ENCODE measurements around the gene NFIB.

DNA sequence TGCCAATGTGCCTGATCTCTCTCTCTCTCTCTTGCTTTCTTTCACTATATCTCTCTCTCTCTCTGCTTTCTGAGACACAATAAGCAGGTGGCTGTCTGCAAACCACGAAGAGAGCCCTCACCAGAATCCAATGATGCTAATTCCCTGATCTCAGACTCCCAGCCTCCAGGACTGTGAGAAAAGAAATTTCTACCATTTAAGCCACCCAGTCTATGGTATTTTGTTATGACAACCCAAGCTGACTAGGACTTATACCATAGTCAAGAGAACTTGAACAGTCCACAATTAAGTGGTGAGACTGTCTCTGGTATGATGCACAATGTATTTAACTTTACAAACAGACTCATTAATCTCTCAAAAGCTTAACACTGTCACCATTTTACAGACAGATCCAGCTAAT, 67.0 kb downstream of the NFIB start:
- TF ChIP-seq, protein P1, sequence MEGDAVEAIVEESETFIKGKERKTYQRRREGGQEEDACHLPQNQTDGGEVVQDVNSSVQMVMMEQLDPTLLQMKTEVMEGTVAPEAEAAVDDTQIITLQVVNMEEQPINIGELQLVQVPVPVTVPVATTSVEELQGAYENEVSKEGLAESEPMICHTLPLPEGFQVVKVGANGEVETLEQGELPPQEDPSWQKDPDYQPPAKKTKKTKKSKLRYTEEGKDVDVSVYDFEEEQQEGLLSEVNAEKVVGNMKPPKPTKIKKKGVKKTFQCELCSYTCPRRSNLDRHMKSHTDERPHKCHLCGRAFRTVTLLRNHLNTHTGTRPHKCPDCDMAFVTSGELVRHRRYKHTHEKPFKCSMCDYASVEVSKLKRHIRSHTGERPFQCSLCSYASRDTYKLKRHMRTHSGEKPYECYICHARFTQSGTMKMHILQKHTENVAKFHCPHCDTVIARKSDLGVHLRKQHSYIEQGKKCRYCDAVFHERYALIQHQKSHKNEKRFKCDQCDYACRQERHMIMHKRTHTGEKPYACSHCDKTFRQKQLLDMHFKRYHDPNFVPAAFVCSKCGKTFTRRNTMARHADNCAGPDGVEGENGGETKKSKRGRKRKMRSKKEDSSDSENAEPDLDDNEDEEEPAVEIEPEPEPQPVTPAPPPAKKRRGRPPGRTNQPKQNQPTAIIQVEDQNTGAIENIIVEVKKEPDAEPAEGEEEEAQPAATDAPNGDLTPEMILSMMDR (conservative IDR thresholded peaks at IDR 0.05; ENCODE audit: low read length), result no peak
- TF ChIP-seq EZH2phosphoT487 (IDR thresholded peaks at IDR 0.05; ENCODE audit: borderline replicate concordance, low read depth, low read length), result no peak
